HepG2 (cell line): ENCODE measurements around the gene KLB. TPM values are rescaled to one million over a fixed set of nuclear protein-coding genes. Genes with fewer than 3 reads are reported as not detected.

Experiments
- GATAD2A ChIP-seq: IDR thresholded peaks from 2 replicates; pipeline ENCODE4 v1.6.1; 2016
- KLF6 ChIP-seq: IDR thresholded peaks from 2 replicates; pipeline ENCODE4 v1.8.0; 2016; ENCODE audit warnings: missing biosample characterization, missing genetic modification reagents
- MBD4 ChIP-seq: IDR thresholded peaks from 2 replicates; pipeline ENCODE4 v1.6.1; 2012; ENCODE audit warnings: low read length, inconsistent platforms, borderline replicate concordance
- NCOR1 ChIP-seq: fragments of 200-600 bp; sonication (generic); IDR thresholded peaks from 2 replicates; pipeline ENCODE4 v1.7.0; 2017; ENCODE audit warnings: antibody characterized with exemption, low read length, borderline replicate concordance
- POLR2A ChIP-seq, 2 experiments: IDR thresholded peaks; 2 replicates each; pipeline ENCODE4 v1.6.1; 2011; ENCODE audit warnings: low read depth in 2 of 2, low read length in 2 of 2, mild to moderate bottlenecking in 1 of 2, moderate library complexity in 1 of 2; ENCODE audit not compliant: insufficient read depth in 1 of 2
- POLR2AphosphoS5 ChIP-seq: IDR thresholded peaks from 2 replicates; pipeline ENCODE4 v1.6.1; 2012; ENCODE audit warnings: low read depth, low read length
- POLR2G ChIP-seq: fragments of 200-400 bp; formaldehyde crosslinking; IDR thresholded peaks from 2 replicates; pipeline ENCODE4 v1.6.1; 2018; ENCODE audit warnings: mild to moderate bottlenecking, low read depth, low read length, moderate library complexity
- RARA ChIP-seq: IDR thresholded peaks from 2 replicates; pipeline ENCODE4 v1.6.1; 2016; ENCODE audit warnings: missing genetic modification reagents, missing compliant biosample characterization
- SSRP1 ChIP-seq: IDR thresholded peaks from 2 replicates; pipeline ENCODE4 v1.6.1; 2016; ENCODE audit warnings: control low read depth
- ZNF749 ChIP-seq: sonication (generic); formaldehyde crosslinking; IDR thresholded peaks from 2 replicates; pipeline ENCODE4 v1.8.0; 2022; ENCODE audit warnings: mild to moderate bottlenecking, missing genetic modification reagents, moderate library complexity, borderline replicate concordance
- polyA plus RNA-seq, 8 experiments: library from polyadenylated mRNA; depleted of rRNA in 3 of 8; stranded (reverse) in 7 of 8; unstranded in 1 of 8; fragments of >200 nt; fragmentation: Illumina TruSeq in 4 of 8; extraction: Trizol in 4 of 8; gene quantifications; 2 replicates each; pipeline versions ENCODE4 v1.2.1 to v1.2.3, GENCODE V29; 2011 to 2016; ENCODE audit warnings: low read depth in 4 of 8, missing spikeins in 1 of 8, mixed read lengths in 1 of 8; ENCODE audit not compliant: insufficient read depth in 1 of 8
- total RNA-seq, 5 experiments: library from RNA; depleted of rRNA; stranded (reverse); fragments of >200 nt; fragmentation: Illumina TruSeq; extraction: Trizol; gene quantifications; 2 replicates each; pipeline ENCODE4 v1.2.3, GENCODE V29; 2016; ENCODE audit warnings: low read depth in 1 of 5
- TF ChIP-seq, protein P1 (sequence below): sonication (generic); formaldehyde crosslinking; IDR thresholded peaks from 2 replicates; pipeline ENCODE4 v1.5.0; 2020; ENCODE audit warnings: mild to moderate bottlenecking, missing genetic modification reagents
- TF ChIP-seq, protein P2 (sequence below): sonication (generic); formaldehyde crosslinking; IDR thresholded peaks from 2 replicates; pipeline ENCODE4 v1.4.0; 2020; ENCODE audit warnings: missing genetic modification reagents, borderline replicate concordance
- TF ChIP-seq, protein P3 (sequence below): sonication (generic); formaldehyde crosslinking; IDR thresholded peaks from 2 replicates; pipeline ENCODE4; 2020; ENCODE audit warnings: missing genetic modification reagents, mild to moderate bottlenecking, borderline replicate concordance
- TF ChIP-seq, protein P4 (sequence below), 2 experiments: fragments of 450-650 bp in 1 of 2; sonication (generic) in 1 of 2; formaldehyde crosslinking; IDR thresholded peaks; 2 replicates each; pipeline versions ENCODE4 v1.5.0 to v1.8.0; 2020 to 2022; ENCODE audit warnings: mild to moderate bottlenecking in 1 of 2, missing genetic modification reagents in 1 of 2

The KLB gene
- total and polyA plus RNA-seq, 2 of the 13 experiments (the other 11 are each of a cell fraction or from before 2014, with no cell fraction given) = 25.3 to 82.0 TPM

DNA sequence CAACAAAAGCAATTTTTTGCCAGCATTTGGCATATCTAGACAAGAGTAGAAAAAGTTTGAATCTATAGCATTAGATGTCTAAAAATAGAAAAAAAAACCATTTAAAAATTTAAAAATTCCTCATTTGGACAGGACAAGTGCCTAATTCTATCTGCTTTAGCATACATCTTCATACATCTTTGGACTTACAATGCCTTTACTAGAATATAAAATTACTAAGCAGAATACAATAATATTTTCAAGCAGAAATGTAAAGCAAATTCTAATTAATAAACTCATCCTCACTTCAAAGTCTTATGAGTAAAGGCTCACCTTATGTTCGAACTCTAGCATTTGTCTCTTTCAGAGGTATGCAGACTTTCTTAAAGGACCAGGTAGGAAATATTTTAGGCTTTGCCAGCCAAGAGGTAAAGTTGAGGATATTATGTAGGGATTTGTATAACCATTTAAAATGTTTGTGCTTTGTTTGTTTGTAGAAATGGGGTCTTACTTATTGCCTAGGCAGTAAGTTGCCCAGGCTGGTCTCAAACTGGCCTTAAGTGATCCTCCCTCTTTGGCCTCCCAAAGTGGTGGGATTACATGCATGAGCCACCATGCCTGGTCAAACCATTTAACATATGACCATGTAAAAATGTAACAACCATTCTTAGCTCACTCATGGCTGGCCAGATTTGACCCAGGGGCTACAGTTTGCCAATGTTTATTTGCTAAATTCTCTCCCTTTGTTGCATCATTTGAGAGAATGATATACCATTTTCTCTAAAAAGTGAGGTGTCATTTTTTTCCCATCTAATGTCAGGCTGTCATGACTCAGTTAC, 91.4 kb downstream of the KLB start (continued):
- TF ChIP-seq, protein P1, sequence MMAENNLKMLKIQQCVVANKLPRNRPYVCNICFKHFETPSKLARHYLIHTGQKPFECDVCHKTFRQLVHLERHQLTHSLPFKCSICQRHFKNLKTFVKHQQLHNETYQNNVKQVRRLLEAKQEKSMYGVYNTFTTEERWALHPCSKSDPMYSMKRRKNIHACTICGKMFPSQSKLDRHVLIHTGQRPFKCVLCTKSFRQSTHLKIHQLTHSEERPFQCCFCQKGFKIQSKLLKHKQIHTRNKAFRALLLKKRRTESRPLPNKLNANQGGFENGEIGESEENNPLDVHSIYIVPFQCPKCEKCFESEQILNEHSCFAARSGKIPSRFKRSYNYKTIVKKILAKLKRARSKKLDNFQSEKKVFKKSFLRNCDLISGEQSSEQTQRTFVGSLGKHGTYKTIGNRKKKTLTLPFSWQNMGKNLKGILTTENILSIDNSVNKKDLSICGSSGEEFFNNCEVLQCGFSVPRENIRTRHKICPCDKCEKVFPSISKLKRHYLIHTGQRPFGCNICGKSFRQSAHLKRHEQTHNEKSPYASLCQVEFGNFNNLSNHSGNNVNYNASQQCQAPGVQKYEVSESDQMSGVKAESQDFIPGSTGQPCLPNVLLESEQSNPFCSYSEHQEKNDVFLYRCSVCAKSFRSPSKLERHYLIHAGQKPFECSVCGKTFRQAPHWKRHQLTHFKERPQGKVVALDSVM (CRISPR knock-in tag) = peak; percentile 81
- TF ChIP-seq POLR2G = peak; percentile 71
- TF ChIP-seq NCOR1 = no peak
- TF ChIP-seq MBD4 = peak; percentile 70; the same call in 1 of the 2 replicates
- TF ChIP-seq POLR2A (IDR thresholded peaks at IDR 0.05; ENCODE audit: insufficient read depth in 1 of 2, low read depth in 2 of 2, low read length in 2 of 2) = peak; percentile 42 to 48; a peak in 2 of 4 replicates
- no peak for TF ChIP-seq RARA (CRISPR knock-in tag)
- TF ChIP-seq, protein P2, sequence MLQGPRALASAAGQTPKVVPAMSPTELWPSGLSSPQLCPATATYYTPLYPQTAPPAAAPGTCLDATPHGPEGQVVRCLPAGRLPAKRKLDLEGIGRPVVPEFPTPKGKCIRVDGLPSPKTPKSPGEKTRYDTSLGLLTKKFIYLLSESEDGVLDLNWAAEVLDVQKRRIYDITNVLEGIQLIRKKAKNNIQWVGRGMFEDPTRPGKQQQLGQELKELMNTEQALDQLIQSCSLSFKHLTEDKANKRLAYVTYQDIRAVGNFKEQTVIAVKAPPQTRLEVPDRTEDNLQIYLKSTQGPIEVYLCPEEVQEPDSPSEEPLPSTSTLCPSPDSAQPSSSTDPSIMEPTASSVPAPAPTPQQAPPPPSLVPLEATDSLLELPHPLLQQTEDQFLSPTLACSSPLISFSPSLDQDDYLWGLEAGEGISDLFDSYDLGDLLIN = no peak
- peak; percentile 79 for TF ChIP-seq POLR2AphosphoS5
- TF ChIP-seq GATAD2A (CRISPR knock-in tag) = 0 out of 2 replicates have a peak, but pooled peaks have one; percentile 8
- peak; percentile 40; the same call in 1 of the 2 replicates for TF ChIP-seq ZNF749 (CRISPR knock-in tag)
- 0 out of 2 replicates have a peak, but pooled peaks have one; percentile 27 for TF ChIP-seq KLF6 (CRISPR knock-in tag)
- peak; percentile 57; the same call in 1 of the 2 replicates for TF ChIP-seq SSRP1 (CRISPR knock-in tag)
- TF ChIP-seq, protein P3, sequence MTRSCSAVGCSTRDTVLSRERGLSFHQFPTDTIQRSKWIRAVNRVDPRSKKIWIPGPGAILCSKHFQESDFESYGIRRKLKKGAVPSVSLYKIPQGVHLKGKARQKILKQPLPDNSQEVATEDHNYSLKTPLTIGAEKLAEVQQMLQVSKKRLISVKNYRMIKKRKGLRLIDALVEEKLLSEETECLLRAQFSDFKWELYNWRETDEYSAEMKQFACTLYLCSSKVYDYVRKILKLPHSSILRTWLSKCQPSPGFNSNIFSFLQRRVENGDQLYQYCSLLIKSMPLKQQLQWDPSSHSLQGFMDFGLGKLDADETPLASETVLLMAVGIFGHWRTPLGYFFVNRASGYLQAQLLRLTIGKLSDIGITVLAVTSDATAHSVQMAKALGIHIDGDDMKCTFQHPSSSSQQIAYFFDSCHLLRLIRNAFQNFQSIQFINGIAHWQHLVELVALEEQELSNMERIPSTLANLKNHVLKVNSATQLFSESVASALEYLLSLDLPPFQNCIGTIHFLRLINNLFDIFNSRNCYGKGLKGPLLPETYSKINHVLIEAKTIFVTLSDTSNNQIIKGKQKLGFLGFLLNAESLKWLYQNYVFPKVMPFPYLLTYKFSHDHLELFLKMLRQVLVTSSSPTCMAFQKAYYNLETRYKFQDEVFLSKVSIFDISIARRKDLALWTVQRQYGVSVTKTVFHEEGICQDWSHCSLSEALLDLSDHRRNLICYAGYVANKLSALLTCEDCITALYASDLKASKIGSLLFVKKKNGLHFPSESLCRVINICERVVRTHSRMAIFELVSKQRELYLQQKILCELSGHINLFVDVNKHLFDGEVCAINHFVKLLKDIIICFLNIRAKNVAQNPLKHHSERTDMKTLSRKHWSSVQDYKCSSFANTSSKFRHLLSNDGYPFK (CRISPR knock-in tag) = no peak
- TF ChIP-seq, protein P4, sequence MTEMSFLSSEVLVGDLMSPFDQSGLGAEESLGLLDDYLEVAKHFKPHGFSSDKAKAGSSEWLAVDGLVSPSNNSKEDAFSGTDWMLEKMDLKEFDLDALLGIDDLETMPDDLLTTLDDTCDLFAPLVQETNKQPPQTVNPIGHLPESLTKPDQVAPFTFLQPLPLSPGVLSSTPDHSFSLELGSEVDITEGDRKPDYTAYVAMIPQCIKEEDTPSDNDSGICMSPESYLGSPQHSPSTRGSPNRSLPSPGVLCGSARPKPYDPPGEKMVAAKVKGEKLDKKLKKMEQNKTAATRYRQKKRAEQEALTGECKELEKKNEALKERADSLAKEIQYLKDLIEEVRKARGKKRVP (CRISPR knock-in tag; IDR thresholded peaks at IDR 0.05) = peak in 1 of 2 experiments; percentile 89; a peak in 2 of 4 replicates
